OCI-LY3 (cell line): ENCODE results near the gene RNF112.
"Not testable (repeated sequence)": the region's sequence is repeated elsewhere in the genome, so short reads cannot be mapped to it uniquely, and the experiment has no call there.

Experiments used
- H2AFZ ChIP-seq: fragments of 200-600, 300-600 bp; shearing (Covaris generic); 2 replicates; pipeline ENCODE4 v1.6.0; 2014; ENCODE audit warnings: antibody characterized with exemption, low read depth, low read length
- H3K27ac ChIP-seq: fragments of 200-600, 300-600 bp; sonication (generic); 2 replicates; pipeline ENCODE4 v1.5.1; 2014; ENCODE audit warnings: mild to moderate bottlenecking, low read length, moderate library complexity, mixed read lengths
- H3K27me3 ChIP-seq: fragments of 200-600, 300-600 bp; sonication (generic); 2 replicates; pipeline ENCODE4 v1.6.1; 2014; ENCODE audit warnings: low read depth, low read length, mixed read lengths
- H3K36me3 ChIP-seq: fragments of 200-600, 300-600 bp; sonication (generic); replicated peaks from 2 replicates; pipeline ENCODE3; 2014; ENCODE audit warnings: low read depth, low read length, mixed read lengths
- H3K4me1 ChIP-seq: fragments of 300-600, 200-600 bp; sonication (generic); 2 replicates; pipeline ENCODE4 v1.6.1; 2014; ENCODE audit warnings: low read length, mixed read lengths
- H3K4me2 ChIP-seq: fragments of 200-600, 300-600 bp; sonication (generic); 2 replicates; pipeline ENCODE4 v1.6.1; 2014; ENCODE audit warnings: low read length, mixed read lengths
- H3K4me3 ChIP-seq: fragments of 300-600, 200-600 bp; sonication (generic); 2 replicates; pipeline ENCODE4 v1.5.1; 2014; ENCODE audit warnings: antibody characterized with exemption, mild to moderate bottlenecking, low read length, moderate library complexity
- H3K79me2 ChIP-seq: fragments of 300-600, 200-600 bp; shearing (Covaris generic); 2 replicates; pipeline ENCODE4 v1.6.1; 2014; ENCODE audit warnings: mild to moderate bottlenecking, low read length, mixed read lengths
- H3K9ac ChIP-seq: fragments of 300-600, 200-600 bp; shearing (Covaris generic); 2 replicates; pipeline ENCODE4 v1.6.0; 2014; ENCODE audit warnings: mild to moderate bottlenecking, low read length, moderate library complexity
- H3K9me3 ChIP-seq: fragments of 200-600, 300-600 bp; shearing (Covaris generic); 2 replicates; pipeline ENCODE4 v1.6.1; 2014; ENCODE audit warnings: low read length, mixed read lengths; ENCODE audit not compliant: insufficient read depth
- H4K20me1 ChIP-seq: fragments of 200-600, 300-600 bp; sonication (generic); 2 replicates; pipeline ENCODE4 v1.6.1; 2016; ENCODE audit warnings: low read length, mixed read lengths; ENCODE audit not compliant: insufficient read depth
- EZH2phosphoT487 ChIP-seq: fragments of 200-600 bp; shearing (Covaris generic); IDR thresholded peaks from 2 replicates; pipeline ENCODE4 v1.6.1; 2018; ENCODE audit warnings: antibody characterized with exemption, mixed run types, low read depth
- TF ChIP-seq, protein P1 (sequence below): fragments of 200-600, 300-600 bp; sonication (generic); IDR thresholded peaks from 2 replicates; pipeline ENCODE4 v1.5.1; 2014; ENCODE audit warnings: antibody characterized with exemption, low read length, low read depth

RNF112 gene

DNA sequence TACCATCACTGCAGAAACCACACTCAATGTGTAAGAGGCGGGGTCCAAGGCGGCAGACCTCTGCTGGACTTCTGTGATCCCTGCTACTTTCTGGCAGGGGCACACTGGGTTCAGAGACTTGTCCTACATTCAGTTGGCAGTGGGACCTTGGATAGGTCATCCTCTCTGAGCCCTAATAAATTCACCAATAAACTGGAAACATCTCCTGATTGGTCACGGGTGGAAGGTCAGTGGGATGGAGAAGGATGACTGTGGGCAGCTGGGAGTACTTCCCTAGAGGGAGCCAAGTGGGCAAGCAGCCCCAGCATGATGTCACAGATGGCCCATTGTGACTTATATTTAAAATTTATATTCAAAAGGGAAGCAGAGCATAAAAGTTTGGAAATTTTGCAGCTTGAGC is 49.7 kb downstream of the RNF112 start:
- Histone ChIP-seq H3K4me2 (no peak overlapping the region), H3K36me3 (no peaks in the 10 kb centered on the region), H2AFZ (no peak overlapping the region), H3K4me1 (peaks cover 16% of the 10 kb centered on the region), H3K9me3 (no peaks in the 10 kb centered on the region), H3K79me2 (no peaks in the 10 kb centered on the region), H3K4me3 (no peak overlapping the region), H3K9ac (no peak overlapping the region), H4K20me1 (no peaks in the 10 kb centered on the region), H3K27me3 (no peaks in the 10 kb centered on the region), H3K27ac (no peak overlapping the region)
- no peak for TF ChIP-seq EZH2phosphoT487
- TF ChIP-seq, protein P1, sequence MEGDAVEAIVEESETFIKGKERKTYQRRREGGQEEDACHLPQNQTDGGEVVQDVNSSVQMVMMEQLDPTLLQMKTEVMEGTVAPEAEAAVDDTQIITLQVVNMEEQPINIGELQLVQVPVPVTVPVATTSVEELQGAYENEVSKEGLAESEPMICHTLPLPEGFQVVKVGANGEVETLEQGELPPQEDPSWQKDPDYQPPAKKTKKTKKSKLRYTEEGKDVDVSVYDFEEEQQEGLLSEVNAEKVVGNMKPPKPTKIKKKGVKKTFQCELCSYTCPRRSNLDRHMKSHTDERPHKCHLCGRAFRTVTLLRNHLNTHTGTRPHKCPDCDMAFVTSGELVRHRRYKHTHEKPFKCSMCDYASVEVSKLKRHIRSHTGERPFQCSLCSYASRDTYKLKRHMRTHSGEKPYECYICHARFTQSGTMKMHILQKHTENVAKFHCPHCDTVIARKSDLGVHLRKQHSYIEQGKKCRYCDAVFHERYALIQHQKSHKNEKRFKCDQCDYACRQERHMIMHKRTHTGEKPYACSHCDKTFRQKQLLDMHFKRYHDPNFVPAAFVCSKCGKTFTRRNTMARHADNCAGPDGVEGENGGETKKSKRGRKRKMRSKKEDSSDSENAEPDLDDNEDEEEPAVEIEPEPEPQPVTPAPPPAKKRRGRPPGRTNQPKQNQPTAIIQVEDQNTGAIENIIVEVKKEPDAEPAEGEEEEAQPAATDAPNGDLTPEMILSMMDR = no peak

DNA sequence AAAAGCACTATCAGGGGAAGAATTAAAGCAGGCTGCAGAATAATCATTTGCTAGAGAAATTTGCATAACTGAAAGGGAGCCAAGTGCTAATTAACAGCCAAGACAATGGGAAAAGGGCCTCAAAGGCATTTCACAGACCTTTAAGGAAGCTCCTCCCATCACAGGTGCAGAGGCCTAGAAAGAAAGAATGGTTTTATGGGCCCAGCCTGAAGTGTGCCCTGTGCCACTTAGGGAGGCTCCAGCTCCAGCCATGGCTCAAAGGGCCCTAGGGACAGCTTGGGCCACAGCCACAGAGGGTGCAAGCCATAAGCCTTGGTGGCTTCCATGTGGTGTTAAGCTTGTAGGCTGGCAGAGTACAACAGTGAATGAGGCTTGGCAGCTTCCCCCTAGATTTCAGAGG is 50.1 kb downstream of the RNF112 start:
- H3K79me2 ChIP-seq = no peaks in the 10 kb centered on the region
- H3K4me1 ChIP-seq = peaks cover 16% of the 10 kb centered on the region
- H3K36me3 ChIP-seq = no peaks in the 10 kb centered on the region
- TF ChIP-seq, protein P1 = no peak
- no peak for TF ChIP-seq EZH2phosphoT487
- no peak overlapping the region for H3K9ac ChIP-seq
- no peaks in the 10 kb centered on the region for H3K9me3 ChIP-seq
- no peaks in the 10 kb centered on the region for H4K20me1 ChIP-seq
- H3K27ac ChIP-seq = no peak overlapping the region
- no peak overlapping the region for H3K4me2 ChIP-seq
- H3K27me3 ChIP-seq = no peaks in the 10 kb centered on the region
- no peak overlapping the region for H2AFZ ChIP-seq
- H3K4me3 ChIP-seq = no peak overlapping the region

DNA sequence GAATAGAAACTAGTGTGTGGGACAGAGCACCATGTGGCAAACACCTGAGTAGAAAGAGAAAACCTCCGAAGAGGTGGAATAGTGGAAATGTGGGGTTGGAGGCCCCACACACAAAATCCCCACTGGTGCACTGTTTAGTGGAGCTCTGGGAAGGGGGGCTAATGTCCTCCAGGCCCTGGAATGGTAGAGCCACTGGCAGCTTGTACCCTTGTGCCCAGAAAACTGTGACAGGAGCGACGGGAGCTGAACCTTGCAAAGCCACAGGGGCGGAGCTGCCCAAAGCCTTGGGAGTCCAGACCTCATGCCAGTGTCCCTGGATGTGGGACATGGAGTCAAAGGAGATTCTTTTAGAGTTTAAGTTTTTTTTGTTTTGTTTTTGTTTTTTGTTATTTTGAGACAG is 50.6 kb downstream of the RNF112 start:
- no peak for TF ChIP-seq EZH2phosphoT487
- TF ChIP-seq, protein P1 = no peak
- Histone ChIP-seq H3K27ac (no peak overlapping the region), H3K4me3 (no peak overlapping the region), H3K4me2 (no peak overlapping the region), H2AFZ (no peak overlapping the region), H3K36me3 (no peaks in the 10 kb centered on the region), H3K79me2 (no peaks in the 10 kb centered on the region), H3K9ac (no peak overlapping the region), H3K27me3 (no peaks in the 10 kb centered on the region), H3K9me3 (no peaks in the 10 kb centered on the region), H3K4me1 (peaks cover 16% of the 10 kb centered on the region), H4K20me1 (no peaks in the 10 kb centered on the region)

DNA sequence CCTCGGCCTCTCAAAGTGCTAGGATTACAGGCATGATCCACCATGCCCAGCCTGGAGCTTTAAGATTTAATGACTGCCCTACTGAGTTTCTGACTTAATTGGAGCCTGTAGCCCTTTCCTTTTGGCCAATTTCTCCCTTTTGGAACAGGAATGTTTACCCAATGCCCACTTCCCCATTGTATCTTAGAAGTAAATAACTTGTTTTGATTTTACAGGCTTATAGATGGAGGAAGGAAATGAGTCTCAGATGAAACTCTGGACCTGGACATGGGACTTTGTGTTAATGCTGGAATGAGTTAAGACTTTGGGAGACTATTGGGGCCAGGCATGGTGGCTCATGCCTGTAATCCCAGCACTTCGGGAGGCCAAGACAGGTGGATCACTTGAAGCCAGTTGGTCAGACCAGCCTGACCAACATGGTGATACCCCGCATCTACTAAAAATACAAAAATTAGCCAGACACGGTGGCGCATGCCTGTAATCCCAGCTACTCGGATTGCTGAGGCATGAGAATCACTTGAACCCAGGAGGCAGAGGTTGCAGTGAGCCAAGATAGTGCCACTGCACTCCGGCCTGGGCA is 51.5 kb downstream of the RNF112 start:
- not testable (repeated sequence) for H3K9me3 ChIP-seq, H3K4me3 ChIP-seq, H4K20me1 ChIP-seq, H3K36me3 ChIP-seq, H3K9ac ChIP-seq, H3K27me3 ChIP-seq, H2AFZ ChIP-seq, H3K79me2 ChIP-seq
- Histone ChIP-seq H3K4me1 (peaks cover 16% of the 10 kb centered on the region), H3K4me2 (0 out of 2 replicates have a peak overlapping the region, but pooled peaks have one; percentile 30), H3K27ac (peak overlapping the region; percentile 52)
